NOMO-1 treated with dmso at 0.1 percent for 144 hours (cell line): ENCODE measurements around the gene SUN1.
"Not testable (repeated sequence)": the region's sequence is repeated elsewhere in the genome, so short reads cannot be mapped to it uniquely, and the experiment has no call there.

Source experiments
- DNase-seq: peaks from one replicate; lab custom pipeline; 2025; ENCODE audit not compliant: unreplicated experiment; lab: John Stamatoyannopoulos, UW

Gene SUN1

DNA sequence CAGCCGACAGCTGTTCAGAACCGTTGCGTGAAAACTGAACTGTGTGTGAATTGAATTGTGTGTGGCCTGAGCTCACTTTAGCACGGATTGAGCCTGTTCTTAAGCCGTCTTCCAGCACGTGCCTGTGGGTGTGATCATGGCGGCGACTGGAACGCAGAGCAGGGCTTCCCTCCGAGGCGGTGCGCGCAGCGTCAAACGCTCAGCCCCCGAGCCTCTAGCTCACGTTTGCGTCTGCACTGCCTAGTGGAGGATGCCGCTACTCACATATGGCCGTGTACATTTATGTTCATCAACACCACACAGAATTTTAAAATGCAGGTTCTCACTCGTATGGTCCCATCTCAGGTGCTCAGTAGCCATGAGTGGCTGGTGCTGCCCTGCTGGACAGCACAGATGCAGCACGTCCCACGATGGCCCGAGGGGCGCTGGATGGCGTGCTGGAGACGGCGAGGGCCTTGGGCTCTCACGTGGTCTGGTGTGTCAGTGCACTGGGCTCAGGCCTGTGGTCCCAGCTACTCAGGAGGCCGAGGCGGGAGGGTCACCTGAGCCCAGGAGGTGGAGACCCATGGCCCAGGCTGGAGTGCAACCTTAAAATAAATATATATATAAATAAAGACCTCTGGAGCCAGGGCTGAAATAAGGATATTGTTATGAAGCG lies 22.0 kb downstream of the SUN1 start:
- DNase-seq: no peak

DNA sequence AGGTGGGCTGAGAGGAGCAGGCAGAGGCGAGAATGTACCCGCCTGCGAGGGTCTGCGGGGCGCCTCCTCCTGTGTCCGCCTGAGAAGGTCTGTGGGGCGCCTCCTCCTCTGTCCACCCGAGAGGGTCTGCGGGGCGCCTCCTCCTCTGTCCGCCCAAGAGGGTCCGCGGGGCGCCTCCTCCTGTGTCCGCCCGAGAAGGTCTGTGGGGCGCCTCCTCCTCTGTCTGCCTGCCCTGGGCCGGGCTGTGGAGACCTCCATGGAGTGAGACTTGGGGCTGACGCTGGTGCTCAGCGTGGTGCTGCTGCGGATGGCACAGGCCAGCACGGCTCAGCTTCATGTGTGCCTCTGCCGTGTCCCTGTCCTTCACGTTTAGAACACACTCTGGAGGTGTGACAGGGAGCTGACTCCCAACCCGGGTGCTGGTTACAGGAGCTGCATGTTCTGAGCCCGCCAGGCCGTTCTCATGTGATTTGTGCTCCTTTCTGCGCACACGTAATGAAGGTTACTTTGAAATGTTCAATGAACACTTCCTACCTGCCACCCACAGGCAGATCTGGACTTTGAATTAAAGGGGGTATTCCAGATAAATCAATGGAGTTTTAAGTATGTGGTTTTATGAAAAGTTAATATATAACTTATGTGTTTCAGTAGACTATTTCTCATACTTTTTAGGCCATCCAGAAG lies 23.6 kb downstream of the SUN1 start:
- no peak for DNase-seq

GRCh38 chr7:856444-857095 lies 24.3 kb downstream of the SUN1 start:
- DNase-seq: no peak

GRCh38 chr7:857661-858060 lies 25.4 kb downstream of the SUN1 start:
- no peak for DNase-seq

DNA sequence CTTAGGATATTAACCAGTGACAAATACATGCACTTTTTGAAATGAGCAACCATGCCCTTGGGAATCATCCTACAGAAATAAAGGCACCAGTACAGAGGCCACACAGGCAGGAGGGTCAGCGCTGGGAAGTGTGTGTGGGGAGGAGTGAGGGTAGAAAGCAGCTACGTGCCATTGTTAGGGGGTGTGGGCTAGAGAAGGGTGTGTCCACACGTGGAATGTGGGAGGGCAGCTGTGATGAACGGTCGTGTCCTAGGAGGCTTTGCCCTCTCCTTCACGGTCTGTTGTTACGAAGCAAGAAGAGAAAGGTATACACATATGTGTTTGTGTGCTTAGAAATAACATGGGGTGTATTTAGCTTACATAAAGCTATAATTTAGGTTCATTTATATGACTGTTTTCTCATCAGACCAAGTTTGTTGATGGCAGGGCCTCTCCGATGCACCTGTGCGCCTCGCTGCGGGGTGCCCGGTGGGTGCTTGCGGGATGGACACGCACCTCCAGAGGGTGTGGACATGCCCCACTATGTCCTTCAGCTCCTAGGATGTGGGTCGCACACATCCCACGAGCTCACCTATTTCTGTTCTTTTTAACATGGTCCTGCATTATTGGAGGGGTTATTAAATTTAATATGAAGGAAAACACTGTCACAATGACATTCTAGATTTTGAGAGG lies 27.2 kb downstream of the SUN1 start:
- DNase-seq: no peak

- DNase-seq: no peak
Measured at GRCh38 chr7:860149-860548, 27.9 kb downstream of the SUN1 start.

GRCh38 chr7:861222-861621 lies 28.9 kb downstream of the SUN1 start:
- no peak for DNase-seq

DNA sequence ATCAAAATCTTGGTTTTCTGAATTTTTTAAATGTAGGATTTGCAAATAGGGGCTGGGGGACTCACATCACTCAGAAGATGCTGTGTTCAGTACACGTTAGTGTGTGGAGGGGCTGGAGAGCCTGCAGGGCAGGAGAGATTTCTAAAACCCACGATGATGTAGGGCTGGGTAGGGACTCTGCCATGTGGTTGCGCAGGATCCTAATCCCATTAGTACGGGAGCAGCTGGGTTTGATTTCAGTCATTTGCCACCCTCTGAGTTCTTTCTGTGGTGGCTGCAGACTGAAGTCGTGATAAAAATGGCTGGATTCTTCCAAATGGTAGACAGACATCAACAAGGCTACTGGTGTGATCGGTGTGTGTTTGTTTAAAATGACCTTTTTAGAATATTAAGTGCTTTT lies 29.9 kb downstream of the SUN1 start:
- DNase-seq: no peak

- DNase-seq: no peak
Measured at GRCh38 chr7:863106-863505, 30.8 kb downstream of the SUN1 start.

- no peak for DNase-seq
Measured at GRCh38 chr7:865921-866320, 33.6 kb downstream of the SUN1 start.

GRCh38 chr7:867001-867405 lies 34.7 kb downstream of the SUN1 start:
- DNase-seq: no peak

DNA sequence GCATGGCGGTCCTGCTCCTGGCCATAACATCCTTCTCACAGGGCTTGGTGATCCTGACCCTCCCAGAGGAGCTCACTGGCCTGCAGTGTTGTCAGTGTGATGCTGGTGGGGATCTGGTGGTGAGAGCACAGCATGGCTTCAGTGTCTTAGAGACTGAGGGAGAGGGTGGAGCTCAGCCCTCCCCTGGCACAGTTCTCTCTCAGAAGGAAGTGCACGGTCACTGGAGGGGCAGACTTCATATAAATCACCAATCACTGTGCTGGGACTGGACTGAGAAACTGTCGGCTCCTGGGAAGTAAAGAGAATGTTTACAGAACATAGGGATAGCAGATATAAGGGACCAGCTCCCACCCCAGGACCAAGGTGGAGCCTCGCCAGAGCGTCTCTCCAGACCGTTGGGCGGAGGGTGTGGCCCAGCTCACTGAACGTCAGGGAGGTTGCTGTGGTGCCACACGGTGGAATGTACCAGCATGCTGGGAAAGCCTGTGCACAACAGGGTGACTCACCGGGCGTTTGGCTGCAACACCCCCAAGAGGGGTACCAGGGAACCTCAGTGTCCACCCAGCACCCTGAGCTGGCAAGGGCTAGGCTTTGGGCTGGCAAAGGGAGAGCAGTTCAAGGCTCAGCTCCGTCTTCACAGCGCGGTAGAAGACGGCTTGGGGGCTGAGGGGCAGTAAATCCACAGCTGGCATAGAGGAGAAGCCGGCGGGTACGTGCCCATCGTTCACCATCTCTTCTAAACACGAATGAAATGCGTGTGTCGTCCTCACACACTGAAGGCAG lies 35.3 kb downstream of the SUN1 start:
- no peak for DNase-seq

GRCh38 chr7:868189-868486 lies 35.9 kb downstream of the SUN1 start:
- no peak for DNase-seq

DNA sequence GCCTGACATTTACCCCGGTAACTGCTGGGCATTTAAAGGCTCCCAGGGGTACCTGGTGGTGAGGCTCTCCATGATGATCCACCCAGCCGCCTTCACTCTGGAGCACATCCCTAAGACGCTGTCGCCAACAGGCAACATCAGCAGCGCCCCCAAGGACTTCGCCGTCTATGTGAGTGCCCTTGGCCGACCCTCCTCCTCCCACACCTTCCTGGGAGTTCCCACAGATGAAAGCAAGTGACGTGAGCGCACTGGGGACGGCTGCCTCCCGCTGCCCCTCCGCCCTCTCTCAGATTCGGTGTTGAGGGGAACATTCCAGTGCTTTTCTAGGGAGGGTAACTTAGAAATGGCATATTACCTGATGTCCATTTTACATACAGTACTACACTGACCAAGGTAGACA lies 37.1 kb downstream of the SUN1 start:
- no peak for DNase-seq

GRCh38 chr7:871900-872537 lies 39.7 kb downstream of the SUN1 start:
- no peak for DNase-seq

DNA sequence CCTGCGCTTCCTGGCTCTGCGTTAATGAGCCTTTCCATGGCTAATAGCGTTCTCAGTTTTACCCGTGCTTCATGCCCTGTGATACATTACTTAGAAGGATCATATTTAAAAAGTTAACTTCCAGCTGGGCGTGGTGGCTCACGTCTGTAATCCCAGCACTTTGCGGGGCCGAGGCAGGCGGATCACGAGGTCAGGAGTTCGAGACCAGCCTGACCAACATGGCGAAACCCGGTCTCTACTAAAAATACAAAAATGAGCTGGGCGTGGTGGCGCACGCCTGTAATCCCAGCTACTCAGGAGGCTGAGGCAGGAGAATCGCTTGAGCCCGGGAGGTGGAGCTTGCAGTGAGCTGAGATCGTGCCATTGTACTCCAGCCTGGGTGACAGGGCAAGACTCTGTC lies 40.4 kb downstream of the SUN1 start:
- not testable (repeated sequence) for DNase-seq

DNA sequence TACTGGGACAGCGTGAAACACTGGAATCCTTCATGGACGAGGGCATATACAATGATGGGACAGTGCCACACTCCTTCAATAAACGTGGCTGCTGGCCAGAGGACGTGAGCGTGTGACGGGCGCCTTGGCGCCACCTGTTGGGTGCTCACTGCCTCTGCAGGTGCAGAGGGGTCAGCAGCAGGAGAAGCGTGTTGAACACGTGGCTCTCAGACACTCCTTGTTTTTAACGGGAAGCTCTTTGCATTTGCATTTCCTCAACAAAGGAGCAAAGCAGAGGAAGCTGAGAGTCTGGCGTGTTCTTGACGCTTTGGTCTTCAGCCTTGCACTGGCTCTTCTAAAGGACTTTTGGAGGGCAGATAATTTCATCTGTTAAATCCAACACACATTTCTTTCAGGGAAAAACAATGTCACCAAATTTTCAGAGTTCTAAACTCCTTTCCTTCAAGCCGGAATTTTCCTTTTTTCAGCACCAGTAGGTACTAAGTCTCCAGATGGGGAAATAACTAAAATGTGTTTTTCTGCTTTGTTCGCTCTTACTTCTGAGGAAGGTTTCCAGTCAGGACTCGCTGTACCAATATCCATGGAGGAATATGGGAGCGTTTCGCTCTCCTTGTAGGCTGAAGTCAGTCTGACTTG lies 41.2 kb downstream of the SUN1 start:
- peak; percentile 81 for DNase-seq

GRCh38 chr7:874031-874749 lies 41.9 kb downstream of the SUN1 start:
- DNase-seq: no peak

- no peak for DNase-seq
Measured at GRCh38 chr7:875051-875450, 42.8 kb downstream of the SUN1 start.
